ENCODE data around the gene CDK14. TPM values are rescaled to one million over a fixed set of nuclear protein-coding genes. Genes with fewer than 3 reads are reported as not detected.

Gene CDK14
- total RNA-seq, 1 donor from 2014 or later: 131 TPM

GRCh38 chr7:90663176-90663575 lies 67.1 kb downstream of the CDK14 start:
- Mint-ChIP-seq H3K27me3 (ENCODE audit: unreplicated experiment) (no peaks in the 10 kb centered on the region), H3K36me3 (ENCODE audit: unreplicated experiment) (no peaks in the 10 kb centered on the region), H3K4me1 (ENCODE audit: unreplicated experiment) (peaks cover 36% of the 10 kb centered on the region), H3K4me3 (ENCODE audit: unreplicated experiment) (no peak overlapping the region), H3K27ac (ENCODE audit: unreplicated experiment) (no peak overlapping the region), H3K9me3 (ENCODE audit: unreplicated experiment) (peaks cover 3% of the 10 kb centered on the region)
- no peak for TF ChIP-seq CTCF (IDR thresholded peaks at IDR 0.05)
- no peak for DNase-seq (ENCODE audit: extremely low spot score, unreplicated experiment)

- H3K9me3 Mint-ChIP-seq (ENCODE audit: unreplicated experiment): no peaks in the 10 kb centered on the region
- no peaks in the 10 kb centered on the region for H3K27me3 Mint-ChIP-seq (ENCODE audit: unreplicated experiment)
- H3K4me3 Mint-ChIP-seq (ENCODE audit: unreplicated experiment): no peak overlapping the region
- TF ChIP-seq CTCF (IDR thresholded peaks at IDR 0.05): no peak
- H3K36me3 Mint-ChIP-seq (ENCODE audit: unreplicated experiment): no peaks in the 10 kb centered on the region
- no peak for DNase-seq (ENCODE audit: extremely low spot score, unreplicated experiment)
- no peak overlapping the region for H3K27ac Mint-ChIP-seq (ENCODE audit: unreplicated experiment)
- peaks cover 30% of the 10 kb centered on the region for H3K4me1 Mint-ChIP-seq (ENCODE audit: unreplicated experiment)
Observed at GRCh38 chr7:90666186-90666585, 70.1 kb downstream of the CDK14 start.

GRCh38 chr7:90668992-90669391 lies 72.9 kb downstream of the CDK14 start:
- Mint-ChIP-seq H3K4me3 (ENCODE audit: unreplicated experiment) (no peak overlapping the region), H3K27me3 (ENCODE audit: unreplicated experiment) (no peaks in the 10 kb centered on the region), H3K27ac (ENCODE audit: unreplicated experiment) (no peak overlapping the region), H3K9me3 (ENCODE audit: unreplicated experiment) (no peaks in the 10 kb centered on the region), H3K36me3 (ENCODE audit: unreplicated experiment) (no peaks in the 10 kb centered on the region), H3K4me1 (ENCODE audit: unreplicated experiment) (peaks cover 27% of the 10 kb centered on the region)
- DNase-seq (ENCODE audit: extremely low spot score, unreplicated experiment): no peak
- no peak for TF ChIP-seq CTCF (IDR thresholded peaks at IDR 0.05)

GRCh38 chr7:90669492-90669891 lies 73.4 kb downstream of the CDK14 start:
- Mint-ChIP-seq H3K4me3 (ENCODE audit: unreplicated experiment) (no peak overlapping the region), H3K27me3 (ENCODE audit: unreplicated experiment) (no peaks in the 10 kb centered on the region), H3K36me3 (ENCODE audit: unreplicated experiment) (no peaks in the 10 kb centered on the region), H3K9me3 (ENCODE audit: unreplicated experiment) (no peaks in the 10 kb centered on the region), H3K27ac (ENCODE audit: unreplicated experiment) (no peak overlapping the region), H3K4me1 (ENCODE audit: unreplicated experiment) (peaks cover 32% of the 10 kb centered on the region)
- no peak for DNase-seq (ENCODE audit: extremely low spot score, unreplicated experiment)
- no peak for TF ChIP-seq CTCF (IDR thresholded peaks at IDR 0.05)

GRCh38 chr7:90671571-90671970 lies 75.5 kb downstream of the CDK14 start:
- Mint-ChIP-seq H3K9me3 (ENCODE audit: unreplicated experiment) (no peaks in the 10 kb centered on the region), H3K4me3 (ENCODE audit: unreplicated experiment) (no peak overlapping the region), H3K27me3 (ENCODE audit: unreplicated experiment) (no peaks in the 10 kb centered on the region), H3K4me1 (ENCODE audit: unreplicated experiment) (peaks cover 50% of the 10 kb centered on the region), H3K27ac (ENCODE audit: unreplicated experiment) (no peak overlapping the region), H3K36me3 (ENCODE audit: unreplicated experiment) (no peaks in the 10 kb centered on the region)
- no peak for DNase-seq (ENCODE audit: extremely low spot score, unreplicated experiment)
- TF ChIP-seq CTCF (IDR thresholded peaks at IDR 0.05): no peak

Measured in osteocyte (in vitro differentiated cells).